BLaER1 treated with 17β-estradiol and CSF1 and Interleukin-3, amounts not matched to agents 10 nM and 100 nM (cell line): ENCODE data around the gene HNRNPA3.
"Not testable (repeated sequence)": the region's sequence is repeated elsewhere in the genome, so short reads cannot be mapped to it uniquely, and the experiment has no call there.

Source experiments
- H3K27ac ChIP-seq, 11 experiments: shearing (Covaris generic); formaldehyde crosslinking; 2 replicates each; pipeline ENCODE4 v1.8.1; 2022
- H3K27me3 ChIP-seq, 11 experiments: shearing (Covaris generic); formaldehyde crosslinking; 2 replicates each; pipeline ENCODE4 v1.8.1; 2022
- H3K36me3 ChIP-seq, 11 experiments: shearing (Covaris generic); formaldehyde crosslinking; 2 replicates each; pipeline ENCODE4 v1.8.1; 2022
- H3K4me1 ChIP-seq, 10 experiments: shearing (Covaris generic); formaldehyde crosslinking; 2 replicates each; pipeline ENCODE4 v1.8.1; 2022
- H3K4me2 ChIP-seq, 11 experiments: shearing (Covaris generic); formaldehyde crosslinking; 2 replicates each; pipeline ENCODE4 v1.8.1; 2022
- H3K4me3 ChIP-seq, 10 experiments: shearing (Covaris generic); formaldehyde crosslinking; 2 replicates each; pipeline ENCODE4 v1.8.1; 2022
- H3K9ac ChIP-seq, 11 experiments: shearing (Covaris generic); formaldehyde crosslinking; 2 replicates each; pipeline ENCODE4 v1.8.1; 2022
- H3K9me3 ChIP-seq, 11 experiments: shearing (Covaris generic); formaldehyde crosslinking; replicated peaks in 1 of 11; 2 replicates each; pipeline ENCODE4 v1.8.1; 2022
- H4K20me1 ChIP-seq, 11 experiments: shearing (Covaris generic); formaldehyde crosslinking; 2 replicates each; pipeline ENCODE4 v1.8.1; 2022
- Cebpa-rat ChIP-seq, 11 experiments: shearing (Covaris generic); IDR thresholded peaks; 2 replicates each; pipeline ENCODE4 v1.8.1; 2022

HNRNPA3 gene

DNA sequence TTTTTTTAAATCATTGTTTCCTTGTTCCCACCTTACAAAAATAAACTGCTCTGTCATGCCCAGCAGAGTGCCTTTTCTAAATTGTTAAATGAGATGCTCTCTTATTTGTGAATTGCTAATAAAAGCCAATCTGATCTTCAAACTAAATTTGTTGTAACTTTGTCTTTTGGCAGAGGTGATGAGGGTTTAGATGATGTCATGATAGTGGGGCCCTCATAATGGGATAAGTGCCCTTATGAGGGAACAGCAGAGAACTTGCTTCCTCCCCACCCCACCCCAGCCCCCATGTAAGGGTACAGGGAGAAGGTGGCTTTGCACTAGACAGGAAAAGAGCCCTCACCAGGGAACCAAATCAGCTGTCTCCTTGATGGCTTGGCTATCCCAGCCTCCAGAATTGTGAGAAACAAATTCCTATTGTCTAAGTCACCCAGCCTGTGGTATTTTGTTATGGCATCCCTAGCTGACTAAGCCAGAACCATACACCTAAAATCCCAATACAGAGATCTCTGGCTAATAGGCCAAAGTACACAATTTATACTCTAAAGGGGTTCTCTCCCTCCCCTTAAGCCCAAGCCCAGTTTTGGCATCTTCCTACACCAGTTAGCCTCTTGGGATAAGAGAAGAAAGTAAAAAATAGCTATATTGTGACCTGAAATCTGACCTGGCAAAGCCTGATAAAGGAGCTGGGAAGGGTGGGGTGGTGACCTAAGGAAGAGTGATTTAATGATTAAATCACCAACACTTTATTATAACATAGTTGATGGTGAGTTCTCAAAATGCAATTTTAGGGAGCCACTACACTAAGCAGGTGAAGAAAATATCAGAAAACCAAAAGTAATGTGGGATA lies 40.3 kb upstream of the HNRNPA3 start:
- peak overlapping the region in 3 of 11 experiments; percentile 10 to 61 (median 60); a peak in 6 of 22 replicates for H3K27ac ChIP-seq

GRCh38 chr2:177174486-177174885 lies 38.1 kb upstream of the HNRNPA3 start:
- H3K4me1 ChIP-seq: peaks cover 7 to 52% (median 14%) of the 10 kb centered on the region in 10 experiments; a peak in 16 of 20 replicates
- H3K27me3 ChIP-seq: no peaks in the 10 kb centered on the region

More for the DNA sequence above, 40.3 kb upstream of the HNRNPA3 start:
- TF ChIP-seq Cebpa-rat (IDR thresholded peaks at IDR 0.05): no peak
- peak overlapping the region in 3 of 11 experiments; percentile 21 to 77 (median 68); a peak in 5 of 22 replicates for H3K4me2 ChIP-seq
- no peaks in the 10 kb centered on the region for H4K20me1 ChIP-seq
- H3K27me3 ChIP-seq: no peaks in the 10 kb centered on the region
- H3K4me1 ChIP-seq: peaks cover 7 to 59% (median 14%) of the 10 kb centered on the region in 10 experiments; a peak in 16 of 20 replicates
- H3K9me3 ChIP-seq: no peaks in the 10 kb centered on the region
- no peak overlapping the region for H3K4me3 ChIP-seq
- H3K9ac ChIP-seq: no peak overlapping the region
- H3K36me3 ChIP-seq: no peaks in the 10 kb centered on the region

GRCh38 chr2:177175917-177176668 lies 36.5 kb upstream of the HNRNPA3 start:
- Histone ChIP-seq H3K4me2 (no peak overlapping the region), H3K27ac (no peak overlapping the region)
- no peak for TF ChIP-seq Cebpa-rat (IDR thresholded peaks at IDR 0.05)

More at GRCh38 chr2:177174486-177174885, 38.1 kb upstream of the HNRNPA3 start:
- Histone ChIP-seq H3K9ac (peak overlapping the region in 1 of 11 experiments; percentile 15; a peak in 1 of 22 replicates), H3K4me3 (no peak overlapping the region), H3K36me3 (no peaks in the 10 kb centered on the region), H4K20me1 (no peaks in the 10 kb centered on the region), H3K27ac (peak overlapping the region in 2 of 11 experiments; percentile 35 to 50; a peak in 2 of 22 replicates), H3K9me3 (no peaks in the 10 kb centered on the region), H3K4me2 (peak overlapping the region in 2 of 11 experiments; percentile 32 to 59; a peak in 3 of 22 replicates)
- no peak for TF ChIP-seq Cebpa-rat (IDR thresholded peaks at IDR 0.05)

DNA sequence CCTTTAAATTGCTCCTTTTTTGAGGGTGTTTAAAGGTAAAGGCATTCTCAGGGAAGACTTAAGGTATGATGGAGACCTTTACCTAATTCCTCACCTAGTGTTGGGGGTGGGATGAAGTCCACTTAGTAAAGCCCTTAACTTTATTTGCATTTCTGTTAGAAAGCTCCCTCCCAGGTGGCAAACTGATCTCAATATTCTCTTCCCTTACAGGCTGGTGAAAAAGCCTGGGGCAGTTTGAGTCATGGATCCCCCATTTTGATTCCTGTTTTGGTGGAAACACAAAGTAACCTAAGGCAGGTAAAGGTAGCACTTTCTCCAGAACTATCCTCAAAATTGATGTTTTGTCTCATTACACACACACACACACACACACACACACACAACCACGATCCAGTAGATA lies 33.8 kb upstream of the HNRNPA3 start:
- Histone ChIP-seq H3K36me3 (no peaks in the 10 kb centered on the region), H4K20me1 (no peaks in the 10 kb centered on the region), H3K9ac (no peak overlapping the region), H3K4me1 (peaks cover 0 to 18% (median 0%) of the 10 kb centered on the region in 10 experiments; a peak in 4 of 20 replicates), H3K27ac (no peak overlapping the region), H3K4me3 (no peak overlapping the region), H3K27me3 (no peaks in the 10 kb centered on the region), H3K9me3 (no peaks in the 10 kb centered on the region), H3K4me2 (no peak overlapping the region)
- no peak for TF ChIP-seq Cebpa-rat (IDR thresholded peaks at IDR 0.05)

More at GRCh38 chr2:177175917-177176668, 36.5 kb upstream of the HNRNPA3 start:
- H3K4me1 ChIP-seq: peaks cover 0 to 36% (median 5%) of the 10 kb centered on the region in 10 experiments; a peak in 9 of 20 replicates
- no peaks in the 10 kb centered on the region for H3K9me3 ChIP-seq
- H3K36me3 ChIP-seq: no peaks in the 10 kb centered on the region
- H3K27me3 ChIP-seq: no peaks in the 10 kb centered on the region
- no peak overlapping the region for H3K9ac ChIP-seq
- no peaks in the 10 kb centered on the region for H4K20me1 ChIP-seq
- H3K4me3 ChIP-seq: no peak overlapping the region

GRCh38 chr2:177179227-177179626 lies 33.4 kb upstream of the HNRNPA3 start:
- Histone ChIP-seq H3K9ac (no peak overlapping the region), H3K4me1 (peaks cover 0 to 14% (median 0%) of the 10 kb centered on the region in 10 experiments; a peak in 4 of 20 replicates), H3K9me3 (no peaks in the 10 kb centered on the region), H3K4me3 (no peak overlapping the region), H3K36me3 (no peaks in the 10 kb centered on the region), H3K4me2 (no peak overlapping the region), H3K27me3 (no peaks in the 10 kb centered on the region), H3K27ac (no peak overlapping the region), H4K20me1 (no peaks in the 10 kb centered on the region)
- TF ChIP-seq Cebpa-rat (IDR thresholded peaks at IDR 0.05): no peak

GRCh38 chr2:177179671-177180070 lies 32.9 kb upstream of the HNRNPA3 start:
- not testable (repeated sequence) for H3K4me1 ChIP-seq, H4K20me1 ChIP-seq, H3K4me2 ChIP-seq, H3K9ac ChIP-seq, H3K27me3 ChIP-seq, H3K4me3 ChIP-seq, H3K36me3 ChIP-seq, H3K9me3 ChIP-seq, H3K27ac ChIP-seq

DNA sequence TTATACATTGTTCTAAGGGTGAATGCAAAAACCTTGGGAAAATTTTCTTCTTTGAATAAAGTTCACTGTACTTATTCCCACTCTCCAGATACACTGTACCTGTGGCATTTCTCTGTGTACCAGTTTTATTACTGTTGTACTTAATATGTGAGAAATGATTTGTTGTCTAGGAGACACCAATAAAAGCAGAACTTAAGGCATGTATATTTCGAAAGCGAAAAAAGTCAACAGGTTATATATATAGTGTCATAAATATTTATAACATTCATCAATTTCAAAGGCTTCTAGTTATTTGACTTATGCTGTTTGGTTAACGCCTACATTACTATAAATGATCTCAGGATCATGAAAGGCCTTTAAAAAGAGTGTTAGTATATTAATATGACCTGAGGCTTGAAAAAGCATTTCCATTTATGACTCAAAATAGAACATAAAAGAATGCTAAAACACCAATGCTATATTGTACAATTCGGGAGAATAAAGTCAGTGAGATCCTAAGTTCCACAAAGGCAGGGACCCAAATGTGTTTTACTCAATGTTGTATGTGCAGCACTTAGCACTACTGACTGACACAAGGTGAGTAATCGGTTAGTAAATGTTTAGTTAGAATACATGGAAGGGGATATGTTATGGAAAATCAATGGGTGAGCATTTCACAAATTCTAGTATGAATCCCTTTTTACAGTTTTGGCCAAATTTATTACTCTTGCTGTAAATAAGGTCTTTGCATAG lies 32.2 kb upstream of the HNRNPA3 start:
- Histone ChIP-seq H3K36me3 (no peaks in the 10 kb centered on the region), H3K27ac (no peak overlapping the region), H3K9me3 (peaks cover 0 to 3% (median 0%) of the 10 kb centered on the region in 11 experiments; a peak in 1 of 22 replicates), H3K4me3 (no peak overlapping the region), H3K9ac (no peak overlapping the region), H3K4me1 (peaks cover 0 to 2% (median 0%) of the 10 kb centered on the region in 10 experiments; a peak in 3 of 20 replicates), H4K20me1 (no peaks in the 10 kb centered on the region), H3K27me3 (no peaks in the 10 kb centered on the region), H3K4me2 (no peak overlapping the region)
- TF ChIP-seq Cebpa-rat (IDR thresholded peaks at IDR 0.05): no peak

DNA sequence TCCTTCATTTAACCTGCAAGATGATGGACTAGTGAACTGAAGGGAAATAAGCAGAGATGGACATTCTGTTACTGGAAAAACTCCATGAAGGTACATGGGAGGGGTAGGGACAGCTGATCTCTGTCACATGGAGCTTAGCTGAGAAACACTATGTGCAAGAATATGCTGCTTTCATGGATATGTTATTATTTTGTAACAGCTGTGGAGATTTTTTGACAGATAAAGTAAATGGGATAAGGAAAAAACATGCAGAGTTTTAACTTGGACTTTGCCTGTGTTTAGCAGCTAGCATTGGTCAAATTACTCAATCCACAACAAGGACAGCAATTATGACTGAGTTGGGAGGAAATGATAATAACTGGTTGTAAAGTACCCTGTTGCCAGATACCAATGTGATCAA lies 28.7 kb upstream of the HNRNPA3 start:
- Histone ChIP-seq H3K4me1 (peaks cover 0 to 5% (median 0%) of the 10 kb centered on the region in 10 experiments; a peak in 1 of 20 replicates), H3K27me3 (no peaks in the 10 kb centered on the region), H3K36me3 (no peaks in the 10 kb centered on the region), H3K4me2 (no peak overlapping the region), H3K27ac (no peak overlapping the region), H3K9me3 (peaks cover 0 to 10% (median 0%) of the 10 kb centered on the region in 11 experiments; a peak in 1 of 22 replicates), H3K4me3 (no peak overlapping the region), H3K9ac (no peak overlapping the region), H4K20me1 (no peaks in the 10 kb centered on the region)
- no peak for TF ChIP-seq Cebpa-rat (IDR thresholded peaks at IDR 0.05)
